ENCODE data around the gene SFMBT2.

- TF ChIP-seq CTCF (IDR thresholded peaks at IDR 0.05) (no peak), ZFX (IDR thresholded peaks at IDR 0.05; ENCODE audit: borderline replicate concordance) (no peak)
Observed at GRCh38 chr10:7444551-7445121, 33.8 kb upstream of the SFMBT2 start.
